GM19324 (cell line): ENCODE results near the gene TMSB15B.
"Not testable (repeated sequence)": the region's sequence is repeated elsewhere in the genome, so short reads cannot be mapped to it uniquely, and the experiment has no call there.

ENCODE experiments used
- ATAC-seq: cut with Tn5 transposase; IDR thresholded peaks from one replicate; pipeline ENCODE4 v1.9.1; 2021; ENCODE audit warnings: mild to moderate bottlenecking, moderate library complexity; ENCODE audit not compliant: unreplicated experiment, low FRiP score

TMSB15B gene

GRCh38 chrX:103962411-103963278, at the start of gene TMSB15B:
TMSB15B (plus strand) TSS chrX:103962627.
- ATAC-seq: peak; percentile 91

- no peak for ATAC-seq
These were observed 48.9 kb upstream of the TMSB15B start for GRCh38 chrX:103913356-103914020.

- ATAC-seq: no peak
These were observed 44.4 kb upstream of the TMSB15B start for GRCh38 chrX:103918050-103918449.

GRCh38 chrX:103918571-103919269, 43.7 kb upstream of the TMSB15B start:
- peak; percentile 72 for ATAC-seq

GRCh38 chrX:103919270-103919637, 43.2 kb upstream of the TMSB15B start:
- ATAC-seq: peak; percentile 35

- peak; percentile 56 for ATAC-seq
These were observed 41.9 kb upstream of the TMSB15B start for GRCh38 chrX:103920515-103920914.

- ATAC-seq: no peak
These were observed 35.4 kb upstream of the TMSB15B start for GRCh38 chrX:103927030-103927429.

GRCh38 chrX:103927633-103928032, 34.8 kb upstream of the TMSB15B start:
- ATAC-seq: no peak

- no peak for ATAC-seq
These were observed 30.3 kb upstream of the TMSB15B start for GRCh38 chrX:103932133-103932532.

GRCh38 chrX:103940257-103940656, 22.2 kb upstream of the TMSB15B start:
- not testable (repeated sequence) for ATAC-seq

- no peak for ATAC-seq
These were observed 21.0 kb upstream of the TMSB15B start for GRCh38 chrX:103941201-103941975.

GRCh38 chrX:103949506-103949905, 12.9 kb upstream of the TMSB15B start:
- no peak for ATAC-seq

- no peak for ATAC-seq
These were observed 9.1 kb upstream of the TMSB15B start for GRCh38 chrX:103953353-103953752.

GRCh38 chrX:103954259-103954658, 8.2 kb upstream of the TMSB15B start:
- no peak for ATAC-seq

- not testable (repeated sequence) for ATAC-seq
These were observed 1.8 kb upstream of the TMSB15B start for GRCh38 chrX:103960599-103960998.

GRCh38 chrX:103983508-103983907, 21.1 kb downstream of the TMSB15B start:
- not testable (repeated sequence) for ATAC-seq

GRCh38 chrX:103999234-103999633, 36.8 kb downstream of the TMSB15B start:
- ATAC-seq: peak; percentile 71

GRCh38 chrX:104008831-104009230, 46.4 kb downstream of the TMSB15B start:
- no peak for ATAC-seq

GRCh38 chrX:104013158-104013557, 50.7 kb downstream of the TMSB15B start:
- ATAC-seq: no peak

GRCh38 chrX:104013606-104014005, 51.2 kb downstream of the TMSB15B start, which contains the start of gene H2BW1:
H2BW1 (minus strand) TSS chrX:104013708; CDS start chrX:104013576, 132 bp downstream.
- no peak for ATAC-seq
